Type B pancreatic cell (in vitro differentiated cells): ENCODE data around the gene MAP2K5. TPM values are rescaled to one million over a fixed set of nuclear protein-coding genes. Genes with fewer than 3 reads are reported as not detected.

ENCODE experiments used
- DNase-seq: peaks from one replicate; pipeline ENCODE4 v3.0.0; 2021; ENCODE audit warnings: mixed read lengths; ENCODE audit not compliant: unreplicated experiment; ENCODE audit errors: extremely low spot score
- H3K27ac Mint-ChIP-seq: 2 replicates; pipeline ENCODE4 v1.8.0; 2021; ENCODE audit warnings: mild to moderate bottlenecking, mixed read lengths
- H3K27me3 Mint-ChIP-seq: 2 replicates; pipeline ENCODE4 v1.8.0; 2021; ENCODE audit warnings: mixed read lengths
- H3K36me3 Mint-ChIP-seq: 2 replicates; pipeline ENCODE4 v1.8.0; 2021; ENCODE audit warnings: mixed read lengths
- H3K4me1 Mint-ChIP-seq: one replicate; pipeline ENCODE4 v1.8.0; 2021; ENCODE audit warnings: mixed read lengths; ENCODE audit not compliant: unreplicated experiment
- H3K4me3 Mint-ChIP-seq: 2 replicates; pipeline ENCODE4 v1.8.0; 2021; ENCODE audit warnings: mild to moderate bottlenecking, mixed read lengths
- H3K9me3 Mint-ChIP-seq: 2 replicates; pipeline ENCODE4 v1.8.0; 2021; ENCODE audit warnings: mixed read lengths
- CTCF ChIP-seq: fragments of 200-600 bp; sonication (generic); conservative IDR thresholded peaks from 2 replicates; pipeline ENCODE4 v1.5.0; 2021; ENCODE audit warnings: antibody characterized with exemption, mild to moderate bottlenecking
- total RNA-seq: library from RNA; stranded (reverse); gene quantifications from 2 replicates; pipeline ENCODE4 v1.2.1, GENCODE V29; 2021; ENCODE audit warnings: low replicate concordance

MAP2K5 gene
- total RNA-seq, 1 donor from 2014 or later, result 21.8 TPM

GRCh38 chr15:67824976-67825880 lies 282.7 kb downstream of the MAP2K5 start, which contains the start of gene SKOR1:
SKOR1 (plus strand) TSS chr15:67825509; CDS start chr15:67825603, 94 bp downstream.
- Mint-ChIP-seq H3K9me3 (no peaks in the 10 kb centered on the region), H3K4me1 (peaks cover 32% of the 10 kb centered on the region), H3K36me3 (no peaks in the 10 kb centered on the region), H3K27me3 (peaks cover 80% of the 10 kb centered on the region), H3K4me3 (peak within 1 kb of the TSS; percentile 80), H3K27ac (no peak within 1 kb of the TSS)
- DNase-seq, result no peak
- no peak for TF ChIP-seq CTCF

GRCh38 chr15:67825881-67826716 lies 283.6 kb downstream of the MAP2K5 start:
- DNase-seq, result no peak
- Mint-ChIP-seq H3K27ac (no peak overlapping the region), H3K9me3 (no peaks in the 10 kb centered on the region), H3K4me1 (peaks cover 32% of the 10 kb centered on the region), H3K4me3 (peak overlapping the region; percentile 80), H3K27me3 (peaks cover 80% of the 10 kb centered on the region), H3K36me3 (no peaks in the 10 kb centered on the region)
- no peak for TF ChIP-seq CTCF

- no peak for DNase-seq
- H3K27me3 Mint-ChIP-seq, result peaks cover 80% of the 10 kb centered on the region
- no peaks in the 10 kb centered on the region for H3K36me3 Mint-ChIP-seq
- TF ChIP-seq CTCF, result no peak
- peaks cover 26% of the 10 kb centered on the region for H3K4me1 Mint-ChIP-seq
- no peaks in the 10 kb centered on the region for H3K9me3 Mint-ChIP-seq
- no peak overlapping the region for H3K4me3 Mint-ChIP-seq
- no peak overlapping the region for H3K27ac Mint-ChIP-seq
Observed at GRCh38 chr15:67826717-67827561, 284.4 kb downstream of the MAP2K5 start.

GRCh38 chr15:67827562-67828277 lies 285.2 kb downstream of the MAP2K5 start:
- no peak for TF ChIP-seq CTCF
- Mint-ChIP-seq H3K4me3 (peak overlapping the region; percentile 64), H3K36me3 (no peaks in the 10 kb centered on the region), H3K9me3 (no peaks in the 10 kb centered on the region), H3K27ac (no peak overlapping the region), H3K4me1 (peaks cover 19% of the 10 kb centered on the region), H3K27me3 (peaks cover 79% of the 10 kb centered on the region)
- no peak for DNase-seq
